ENCODE measurements around the gene GDF7. TPM values are rescaled to one million over a fixed set of nuclear protein-coding genes. Genes with fewer than 3 reads are reported as not detected.

Gene GDF7
- polyA plus RNA-seq, 1 donor (not counting 4 experiments of a cell fraction or from before 2014, with no cell fraction given), result not detected

- H4K20me1 ChIP-seq (ENCODE audit: control insufficient read depth, extremely low read depth, insufficient read depth, low read length), result peaks cover 3% of the 10 kb centered on the region
- no peaks in the 10 kb centered on the region for H3K9me3 ChIP-seq (ENCODE audit: control insufficient read depth, low read depth, low read length)
- no peak overlapping the region for H3K4me2 ChIP-seq (ENCODE audit: control insufficient read depth, extremely low read depth, insufficient read depth, low read depth, low read length)
- no peak for DNase-seq (ENCODE audit: low read depth, low spot score)
- no peak overlapping the region for H2AFZ ChIP-seq (ENCODE audit: control insufficient read depth, low read length)
- no peak overlapping the region for H3K27ac ChIP-seq (ENCODE audit: control insufficient read depth, insufficient read depth, low read length)
- peaks cover 21% of the 10 kb centered on the region for H3K4me1 ChIP-seq (ENCODE audit: control insufficient read depth, extremely low read depth, insufficient read depth, low read length)
- H3K27me3 ChIP-seq (ENCODE audit: control insufficient read depth, extremely low read depth, insufficient read depth, low read length), result no peaks in the 10 kb centered on the region
- no peaks in the 10 kb centered on the region for H3K9me1 ChIP-seq (ENCODE audit: control insufficient read depth, extremely low read depth, insufficient read depth, low read length)
- no peak overlapping the region for H3K4me3 ChIP-seq (ENCODE audit: control insufficient read depth in 2 of 3, extremely low read depth in 1 of 3, insufficient read depth in 2 of 3, low read depth in 1 of 3, low read length in 3 of 3)
- no peak for FAIRE-seq
- no peak overlapping the region for H3K9ac ChIP-seq (ENCODE audit: control insufficient read depth, extremely low read depth, insufficient read depth, low read length)
- no peaks in the 10 kb centered on the region for H3K79me2 ChIP-seq (ENCODE audit: control insufficient read depth, insufficient read depth, low read length)
- TF ChIP-seq CTCF (optimal IDR thresholded peaks at IDR 0.05 in 1 of 3, IDR thresholded peaks at IDR 0.05 in 1 of 3, conservative IDR thresholded peaks at IDR 0.05 in 1 of 3; ENCODE audit: extremely low read depth in 1 of 3, insufficient read depth in 2 of 3, low read length in 3 of 3) (no peak), EZH2 (IDR thresholded peaks at IDR 0.05; ENCODE audit: low read length) (no peak)
- dilution Hi-C loops (cut with MboI; ENCODE audit: extremely low pct_ligation_motif_present, low sequenced_read_pairs), result no loop called here
- peaks cover 0 to 16% of the 10 kb centered on the region in 2 experiments for H3K36me3 ChIP-seq (ENCODE audit: control insufficient read depth in 2 of 2, extremely low read depth in 1 of 2, insufficient read depth in 2 of 2, low read length in 2 of 2)
Observed at GRCh38 chr2:20630967-20631366, 36.0 kb upstream of the GDF7 start.

GRCh38 chr2:20631617-20632307 is 35.2 kb upstream of the GDF7 start:
- Histone ChIP-seq H2AFZ (ENCODE audit: control insufficient read depth, low read length) (no peak overlapping the region), H3K9me3 (ENCODE audit: control insufficient read depth, low read depth, low read length) (no peaks in the 10 kb centered on the region), H3K4me2 (ENCODE audit: control insufficient read depth, extremely low read depth, insufficient read depth, low read depth, low read length) (no peak overlapping the region), H3K79me2 (ENCODE audit: control insufficient read depth, insufficient read depth, low read length) (no peaks in the 10 kb centered on the region), H3K4me3 (ENCODE audit: control insufficient read depth in 2 of 3, extremely low read depth in 1 of 3, insufficient read depth in 2 of 3, low read depth in 1 of 3, low read length in 3 of 3) (no peak overlapping the region), H3K9ac (ENCODE audit: control insufficient read depth, extremely low read depth, insufficient read depth, low read length) (no peak overlapping the region), H3K9me1 (ENCODE audit: control insufficient read depth, extremely low read depth, insufficient read depth, low read length) (no peaks in the 10 kb centered on the region), H3K36me3 (ENCODE audit: control insufficient read depth in 2 of 2, extremely low read depth in 1 of 2, insufficient read depth in 2 of 2, low read length in 2 of 2) (peaks cover 0 to 18% of the 10 kb centered on the region in 2 experiments), H3K27me3 (ENCODE audit: control insufficient read depth, extremely low read depth, insufficient read depth, low read length) (no peaks in the 10 kb centered on the region), H3K27ac (ENCODE audit: control insufficient read depth, insufficient read depth, low read length) (no peak overlapping the region), H4K20me1 (ENCODE audit: control insufficient read depth, extremely low read depth, insufficient read depth, low read length) (peaks cover 3% of the 10 kb centered on the region), H3K4me1 (ENCODE audit: control insufficient read depth, extremely low read depth, insufficient read depth, low read length) (peaks cover 21% of the 10 kb centered on the region)
- no peak for FAIRE-seq
- no peak for DNase-seq (ENCODE audit: low read depth, low spot score)
- TF ChIP-seq CTCF (optimal IDR thresholded peaks at IDR 0.05 in 1 of 3, IDR thresholded peaks at IDR 0.05 in 1 of 3, conservative IDR thresholded peaks at IDR 0.05 in 1 of 3; ENCODE audit: extremely low read depth in 1 of 3, insufficient read depth in 2 of 3, low read length in 3 of 3) (no peak), EZH2 (IDR thresholded peaks at IDR 0.05; ENCODE audit: low read length) (no peak)
- dilution Hi-C loops (cut with MboI; ENCODE audit: extremely low pct_ligation_motif_present, low sequenced_read_pairs), result no loop called here
